NCI-H2196 treated with DMSO at 0.1 percent for 48 hours (cell line): Measurements from ENCODE around the gene MEIS2.

Experiments used
- DNase-seq: peaks from one replicate; lab custom pipeline; 2025; ENCODE audit not compliant: unreplicated experiment; lab: John Stamatoyannopoulos, UW

MEIS2 gene

GRCh38 chr15:36903922-36904556, 196.3 kb downstream of the MEIS2 start:
- no peak for DNase-seq

- no peak for DNase-seq
These were observed 197.2 kb downstream of the MEIS2 start for GRCh38 chr15:36903195-36903594.

- DNase-seq: no peak
These were observed 199.3 kb downstream of the MEIS2 start for GRCh38 chr15:36901012-36901411.

- no peak for DNase-seq
These were observed 200.7 kb downstream of the MEIS2 start for GRCh38 chr15:36899696-36900095.

- DNase-seq: no peak
These were observed 201.7 kb downstream of the MEIS2 start for GRCh38 chr15:36898536-36899126.

GRCh38 chr15:36897834-36898233, 202.5 kb downstream of the MEIS2 start:
- DNase-seq: no peak

GRCh38 chr15:36896949-36897348, 203.4 kb downstream of the MEIS2 start:
- DNase-seq: no peak

GRCh38 chr15:36894075-36894474, 206.3 kb downstream of the MEIS2 start:
- DNase-seq: no peak

- DNase-seq: no peak
These were observed 207.1 kb downstream of the MEIS2 start for GRCh38 chr15:36893276-36893675.

- DNase-seq: no peak
These were observed 212.0 kb downstream of the MEIS2 start for GRCh38 chr15:36888011-36888992.

- DNase-seq: no peak
These were observed 213.0 kb downstream of the MEIS2 start for GRCh38 chr15:36887214-36887961.

GRCh38 chr15:36886701-36887100, 213.6 kb downstream of the MEIS2 start:
- no peak for DNase-seq

- no peak for DNase-seq
These were observed 214.2 kb downstream of the MEIS2 start for GRCh38 chr15:36886191-36886590.

- no peak for DNase-seq
These were observed 214.6 kb downstream of the MEIS2 start for GRCh38 chr15:36885771-36886170.

- no peak for DNase-seq
These were observed 215.3 kb downstream of the MEIS2 start for GRCh38 chr15:36884936-36885635.

- no peak for DNase-seq
These were observed 215.9 kb downstream of the MEIS2 start for GRCh38 chr15:36884518-36884875.

- DNase-seq: peak; percentile 6
These were observed 216.4 kb downstream of the MEIS2 start for GRCh38 chr15:36883713-36884517.

GRCh38 chr15:36882487-36883131, 217.7 kb downstream of the MEIS2 start:
- no peak for DNase-seq

GRCh38 chr15:36882056-36882455, 218.3 kb downstream of the MEIS2 start:
- DNase-seq: no peak
